ENCODE data around the gene RAP2A.

RAP2A gene

GRCh38 chr13:97445522-97446187, 11.7 kb downstream of the RAP2A start:
- in situ Hi-C loops (cut with HindIII; ENCODE audit: low sequenced_read_pairs) = no loop called here

- in situ Hi-C loops (cut with HindIII; ENCODE audit: low sequenced_read_pairs) = no loop called here
Observed at GRCh38 chr13:97446448-97446847, 12.5 kb downstream of the RAP2A start.

- in situ Hi-C loops (cut with HindIII; ENCODE audit: low sequenced_read_pairs) = no loop called here
Observed at GRCh38 chr13:97448503-97449251, 14.7 kb downstream of the RAP2A start.

- in situ Hi-C loops (cut with HindIII; ENCODE audit: low sequenced_read_pairs) = no loop called here
Observed at GRCh38 chr13:97454699-97455098, 20.7 kb downstream of the RAP2A start.

GRCh38 chr13:97456047-97456446, 22.1 kb downstream of the RAP2A start:
- in situ Hi-C loops (cut with HindIII; ENCODE audit: low sequenced_read_pairs) = no loop called here

- in situ Hi-C loops (cut with HindIII; ENCODE audit: low sequenced_read_pairs) = no loop called here
Observed at GRCh38 chr13:97459215-97459777, 25.3 kb downstream of the RAP2A start.

GRCh38 chr13:97460004-97460775, 26.2 kb downstream of the RAP2A start:
- in situ Hi-C loops (cut with HindIII; ENCODE audit: low sequenced_read_pairs) = no loop called here

- in situ Hi-C loops (cut with HindIII; ENCODE audit: low sequenced_read_pairs) = no loop called here
Observed at GRCh38 chr13:97460853-97461252, 26.9 kb downstream of the RAP2A start.

GRCh38 chr13:97464561-97464960, 30.6 kb downstream of the RAP2A start:
- in situ Hi-C loops (cut with HindIII; ENCODE audit: low sequenced_read_pairs) = no loop called here

- in situ Hi-C loops (cut with HindIII; ENCODE audit: low sequenced_read_pairs) = no loop called here
Observed at GRCh38 chr13:97466722-97467121, 32.8 kb downstream of the RAP2A start.

GRCh38 chr13:97468331-97468730, 34.4 kb downstream of the RAP2A start:
- in situ Hi-C loops (cut with HindIII; ENCODE audit: low sequenced_read_pairs) = no loop called here

- in situ Hi-C loops (cut with HindIII; ENCODE audit: low sequenced_read_pairs) = no loop called here
Observed at GRCh38 chr13:97471711-97472110, 37.7 kb downstream of the RAP2A start.

- in situ Hi-C loops (cut with HindIII; ENCODE audit: low sequenced_read_pairs) = no loop called here
Observed at GRCh38 chr13:97474349-97474980, 40.5 kb downstream of the RAP2A start.

GRCh38 chr13:97475011-97475410, 41.0 kb downstream of the RAP2A start:
- in situ Hi-C loops (cut with HindIII; ENCODE audit: low sequenced_read_pairs) = no loop called here

GRCh38 chr13:97477844-97478243, 43.9 kb downstream of the RAP2A start:
- in situ Hi-C loops (cut with HindIII; ENCODE audit: low sequenced_read_pairs) = no loop called here

GRCh38 chr13:97478247-97478646, 44.3 kb downstream of the RAP2A start:
- in situ Hi-C loops (cut with HindIII; ENCODE audit: low sequenced_read_pairs) = no loop called here

GRCh38 chr13:97483465-97483864, 49.5 kb downstream of the RAP2A start:
- in situ Hi-C loops (cut with HindIII; ENCODE audit: low sequenced_read_pairs) = no loop called here

- in situ Hi-C loops (cut with HindIII; ENCODE audit: low sequenced_read_pairs) = no loop called here
Observed at GRCh38 chr13:97484301-97484700, 50.3 kb downstream of the RAP2A start.

- in situ Hi-C loops (cut with HindIII; ENCODE audit: low sequenced_read_pairs) = no loop called here
Observed at GRCh38 chr13:97485320-97485719, 51.4 kb downstream of the RAP2A start.

- in situ Hi-C loops (cut with HindIII; ENCODE audit: low sequenced_read_pairs) = no loop called here
Observed at GRCh38 chr13:97490702-97491307, 56.8 kb downstream of the RAP2A start.

GRCh38 chr13:97491452-97491851, 57.5 kb downstream of the RAP2A start:
- in situ Hi-C loops (cut with HindIII; ENCODE audit: low sequenced_read_pairs) = no loop called here

All from endothelial cell of hepatic sinusoid (primary cell).